NCI-H1092 treated with DMSO at 0.1 percent for 48 hours (cell line): ENCODE results near the gene LDLRAD3.

Source experiments
- DNase-seq: peaks from one replicate; lab custom pipeline; 2025; lab: John Stamatoyannopoulos, UW

LDLRAD3 gene

GRCh38 chr11:36105743-36106581 lies 162.1 kb downstream of the LDLRAD3 start:
- DNase-seq = no peak

- DNase-seq = no peak
These were observed 163.7 kb downstream of the LDLRAD3 start for GRCh38 chr11:36107547-36107946.

- no peak for DNase-seq
These were observed 165.2 kb downstream of the LDLRAD3 start for GRCh38 chr11:36108881-36109589.

- DNase-seq = no peak
These were observed 165.7 kb downstream of the LDLRAD3 start for GRCh38 chr11:36109590-36109849.

- DNase-seq = no peak
These were observed 166.2 kb downstream of the LDLRAD3 start for GRCh38 chr11:36109850-36110606.

GRCh38 chr11:36110668-36111410 lies 167.0 kb downstream of the LDLRAD3 start:
- DNase-seq = peak; percentile 83

- DNase-seq = no peak
These were observed 170.2 kb downstream of the LDLRAD3 start for GRCh38 chr11:36114095-36114494.

- DNase-seq = no peak
These were observed 171.5 kb downstream of the LDLRAD3 start for GRCh38 chr11:36115378-36115801.

GRCh38 chr11:36116161-36116560 lies 172.3 kb downstream of the LDLRAD3 start:
- no peak for DNase-seq

GRCh38 chr11:36118084-36118483 lies 174.2 kb downstream of the LDLRAD3 start:
- DNase-seq = no peak

GRCh38 chr11:36119300-36119699 lies 175.4 kb downstream of the LDLRAD3 start:
- no peak for DNase-seq

GRCh38 chr11:36121054-36121453 lies 177.2 kb downstream of the LDLRAD3 start:
- no peak for DNase-seq

GRCh38 chr11:36122671-36123070 lies 178.8 kb downstream of the LDLRAD3 start:
- DNase-seq = no peak

- DNase-seq = peak; percentile 48
These were observed 179.7 kb downstream of the LDLRAD3 start for GRCh38 chr11:36123336-36124101.

- no peak for DNase-seq
These were observed 182.8 kb downstream of the LDLRAD3 start for GRCh38 chr11:36126678-36127077.

- DNase-seq = no peak
These were observed 183.7 kb downstream of the LDLRAD3 start for GRCh38 chr11:36127550-36127949.

- DNase-seq = no peak
These were observed 186.1 kb downstream of the LDLRAD3 start for GRCh38 chr11:36129955-36130354.

- DNase-seq = no peak
These were observed 186.5 kb downstream of the LDLRAD3 start for GRCh38 chr11:36130401-36130800.

GRCh38 chr11:36131721-36132397 lies 188.0 kb downstream of the LDLRAD3 start:
- peak; percentile 46 for DNase-seq

- DNase-seq = no peak
These were observed 189.1 kb downstream of the LDLRAD3 start for GRCh38 chr11:36132940-36133339.

GRCh38 chr11:36135076-36135475 lies 191.2 kb downstream of the LDLRAD3 start:
- DNase-seq = no peak
